ENCODE data around the gene INS.

The INS gene

DNA sequence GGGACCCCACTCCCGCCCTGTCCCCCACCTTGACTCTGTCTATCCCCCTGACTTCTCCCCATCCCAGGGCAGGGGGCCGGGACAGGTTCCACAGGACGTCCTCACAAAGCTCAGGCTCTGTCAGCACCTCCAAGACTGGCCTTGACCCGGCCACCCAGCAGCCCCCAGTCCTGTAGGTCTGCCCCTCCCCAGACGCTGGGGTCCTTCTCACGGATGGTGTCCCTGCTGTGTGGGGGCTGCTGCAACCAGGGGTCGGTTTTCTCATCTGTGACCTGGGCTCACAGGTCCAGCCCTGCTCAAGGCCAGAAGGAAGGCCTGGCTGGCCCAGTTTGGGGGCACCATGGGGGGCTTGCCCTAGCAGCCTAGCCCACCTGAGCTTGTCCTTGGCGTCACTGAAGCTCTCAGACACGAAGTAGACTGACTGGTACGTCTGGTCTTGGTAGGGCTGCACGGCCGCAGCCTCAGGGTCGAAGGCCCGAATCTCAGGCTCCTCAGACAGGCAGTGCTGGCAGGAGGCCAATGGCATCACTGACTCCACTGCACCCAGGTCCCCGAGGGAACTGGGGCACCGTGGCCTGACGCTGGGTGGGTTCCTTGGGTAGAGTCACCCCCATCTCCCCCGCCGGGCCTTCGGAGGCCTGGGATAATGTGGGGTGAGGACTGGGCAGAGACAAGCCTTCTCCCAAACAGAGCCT, 4.0 kb upstream of the INS start:
- DNase-seq (ENCODE audit: low spot score) = no peak

DNA sequence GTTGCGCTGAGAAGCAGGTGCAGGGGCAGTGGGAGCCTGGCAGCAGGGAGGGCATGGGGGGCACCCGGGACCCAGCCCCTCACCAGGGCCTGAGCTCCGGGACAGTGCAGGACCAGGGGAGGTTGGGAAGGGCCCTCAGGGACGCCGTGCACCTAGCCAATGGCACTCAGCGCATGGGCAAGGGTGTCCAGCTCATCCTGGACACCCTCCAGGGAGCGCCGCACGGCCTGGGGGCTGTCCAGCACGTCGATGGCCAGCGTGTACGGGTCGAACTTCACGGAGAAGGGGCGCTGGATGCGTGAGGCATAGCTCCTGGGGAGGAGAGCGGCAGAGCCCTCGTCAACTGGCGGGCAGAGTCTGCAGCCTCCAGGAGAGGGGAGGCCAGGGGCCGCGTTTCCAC, 3.1 kb upstream of the INS start:
- DNase-seq (ENCODE audit: low spot score) = no peak

DNA sequence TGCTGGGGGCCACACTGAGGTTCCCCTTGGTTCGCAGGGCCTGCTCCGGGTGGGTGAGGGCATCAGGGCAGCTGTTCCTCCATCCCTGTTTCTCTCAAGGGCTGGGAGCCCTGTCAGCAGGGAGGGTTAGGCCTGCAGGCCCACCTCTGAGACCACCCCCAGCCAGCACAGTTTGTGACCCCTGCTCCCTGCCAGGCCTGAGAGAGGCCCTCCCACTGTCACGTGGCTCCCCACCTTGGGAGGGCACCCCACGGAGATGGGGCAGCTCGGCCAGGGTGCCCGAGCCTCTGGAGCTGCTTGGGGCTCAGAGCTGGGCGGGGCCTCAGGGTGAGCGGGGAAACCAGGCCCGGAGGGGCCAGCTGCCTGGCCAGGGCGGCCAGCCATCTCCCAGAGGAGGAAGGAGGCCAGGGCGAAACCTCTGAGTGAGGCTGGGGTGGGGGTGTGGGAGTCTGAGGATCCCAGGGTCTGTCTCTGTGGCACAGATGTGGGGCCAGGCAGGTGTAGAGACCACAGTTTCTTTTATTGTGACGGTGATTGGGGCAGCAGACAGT, 2.5 kb upstream of the INS start:
- no peak for DNase-seq (ENCODE audit: low spot score)

DNA sequence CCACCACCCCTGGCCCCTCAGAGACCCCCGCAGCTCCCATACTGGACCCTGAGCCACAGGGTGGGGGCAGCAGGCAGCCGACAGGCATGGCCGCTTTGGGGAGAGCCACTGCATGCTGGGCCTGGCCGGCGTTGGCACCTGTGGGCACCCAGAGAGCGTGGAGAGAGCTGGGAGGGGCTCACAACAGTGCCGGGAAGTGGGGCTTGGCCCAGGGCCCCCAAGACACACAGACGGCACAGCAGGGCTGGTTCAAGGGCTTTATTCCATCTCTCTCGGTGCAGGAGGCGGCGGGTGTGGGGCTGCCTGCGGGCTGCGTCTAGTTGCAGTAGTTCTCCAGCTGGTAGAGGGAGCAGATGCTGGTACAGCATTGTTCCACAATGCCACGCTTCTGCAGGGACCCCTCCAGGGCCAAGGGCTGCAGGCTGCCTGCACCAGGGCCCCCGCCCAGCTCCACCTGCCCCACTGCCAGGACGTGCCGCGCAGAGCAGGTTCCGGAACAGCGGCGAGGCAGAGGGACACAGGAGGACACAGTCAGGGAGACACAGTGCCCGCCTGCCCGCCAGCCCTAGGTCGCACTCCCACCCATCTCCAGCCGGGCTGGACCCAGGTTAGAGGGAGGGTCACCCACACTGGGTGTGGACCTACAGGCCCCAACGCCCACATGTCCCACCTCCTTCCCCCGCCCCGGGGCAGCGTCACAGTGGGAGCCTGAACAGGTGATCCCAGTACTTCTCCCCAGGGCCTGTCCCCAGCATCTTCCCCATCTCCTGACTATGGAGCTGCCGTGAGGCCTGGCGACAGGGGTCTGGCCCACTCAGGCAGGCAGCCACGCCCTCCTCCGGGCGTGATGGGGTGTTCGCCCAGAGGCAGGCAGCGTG, 1.2 kb downstream of the INS start:
- no peak for DNase-seq (ENCODE audit: low spot score)

DNA sequence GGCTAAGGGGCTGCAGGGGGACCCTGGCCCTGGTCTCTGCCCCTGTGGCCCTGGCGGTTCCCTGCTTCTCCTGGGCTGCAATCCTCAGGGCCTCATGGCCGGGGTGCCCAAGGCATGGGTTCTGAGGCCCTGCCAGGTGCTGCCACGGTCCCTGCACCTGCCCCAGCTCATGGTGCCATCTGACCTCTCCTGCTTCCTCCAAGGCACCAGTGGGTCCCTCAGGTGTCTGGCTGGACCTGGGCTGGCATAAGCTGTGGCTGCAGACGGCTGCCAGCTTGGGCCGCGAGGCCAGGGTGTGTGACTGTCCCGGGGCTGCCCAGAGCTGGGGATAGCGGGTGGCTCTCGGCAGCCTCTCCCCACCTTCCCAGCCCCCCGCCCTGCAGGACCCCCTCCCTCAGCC, 2.0 kb downstream of the INS start:
- DNase-seq (ENCODE audit: low spot score) = no peak

DNA sequence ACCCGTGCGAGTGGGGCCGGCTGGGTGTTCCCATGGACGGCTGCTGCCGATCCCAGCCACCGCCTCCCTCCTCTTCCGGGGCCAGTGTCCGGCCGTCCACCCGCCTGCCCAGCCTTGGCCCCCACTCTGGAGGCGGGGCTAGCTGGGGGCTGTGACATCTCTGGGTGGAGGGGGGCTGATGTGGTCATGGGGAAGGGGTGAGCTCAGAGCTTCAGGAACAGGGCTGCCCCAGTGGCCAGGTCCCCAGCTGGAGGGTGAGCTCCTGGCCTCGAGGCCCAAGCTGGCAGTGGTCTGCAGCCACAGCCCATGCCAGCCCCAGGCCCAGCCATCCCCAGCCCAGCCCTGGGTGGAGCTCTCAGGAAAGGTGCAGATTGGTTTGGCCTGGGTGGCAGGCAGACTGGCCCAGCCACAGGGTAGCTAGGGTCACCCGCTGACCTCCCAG, 2.7 kb downstream of the INS start:
- no peak for DNase-seq (ENCODE audit: low spot score)

DNA sequence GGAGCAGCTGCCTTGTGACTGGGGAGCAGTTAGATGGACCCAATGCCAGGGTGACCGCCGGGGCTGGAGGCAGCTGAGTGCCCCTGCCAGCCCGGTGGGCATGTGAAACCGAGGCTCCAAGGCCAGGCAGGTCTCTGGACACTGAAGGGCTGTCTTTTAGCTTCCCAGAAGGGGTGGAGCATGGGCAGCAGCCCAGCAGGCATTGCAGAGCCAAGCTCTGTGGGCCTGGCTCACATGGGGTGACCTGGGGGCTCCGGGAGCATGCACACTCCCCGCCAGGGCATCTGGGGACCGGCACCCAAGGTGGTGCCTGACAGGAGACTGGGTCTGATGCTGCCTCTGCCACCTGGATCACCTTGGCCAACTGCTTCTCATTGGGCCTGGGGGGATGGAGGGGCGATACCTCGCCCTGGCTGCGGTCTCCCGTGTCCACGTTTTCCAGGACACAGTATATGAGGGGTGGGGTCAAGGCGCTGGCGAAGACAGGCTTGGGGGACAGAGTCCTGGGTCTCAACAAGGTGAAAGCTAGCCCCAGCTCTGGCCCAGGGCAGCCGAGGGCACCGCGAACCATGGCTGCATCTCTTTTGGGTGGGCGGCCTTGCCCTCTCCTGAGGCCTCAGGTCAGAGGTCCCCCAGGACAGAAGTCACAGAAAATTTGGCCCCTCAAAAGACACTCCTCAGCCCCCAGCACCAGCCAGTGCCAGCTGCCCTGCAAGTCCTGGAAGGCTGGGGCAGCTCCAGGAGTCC, 3.5 kb downstream of the INS start:
- DNase-seq (ENCODE audit: low spot score) = no peak

DNA sequence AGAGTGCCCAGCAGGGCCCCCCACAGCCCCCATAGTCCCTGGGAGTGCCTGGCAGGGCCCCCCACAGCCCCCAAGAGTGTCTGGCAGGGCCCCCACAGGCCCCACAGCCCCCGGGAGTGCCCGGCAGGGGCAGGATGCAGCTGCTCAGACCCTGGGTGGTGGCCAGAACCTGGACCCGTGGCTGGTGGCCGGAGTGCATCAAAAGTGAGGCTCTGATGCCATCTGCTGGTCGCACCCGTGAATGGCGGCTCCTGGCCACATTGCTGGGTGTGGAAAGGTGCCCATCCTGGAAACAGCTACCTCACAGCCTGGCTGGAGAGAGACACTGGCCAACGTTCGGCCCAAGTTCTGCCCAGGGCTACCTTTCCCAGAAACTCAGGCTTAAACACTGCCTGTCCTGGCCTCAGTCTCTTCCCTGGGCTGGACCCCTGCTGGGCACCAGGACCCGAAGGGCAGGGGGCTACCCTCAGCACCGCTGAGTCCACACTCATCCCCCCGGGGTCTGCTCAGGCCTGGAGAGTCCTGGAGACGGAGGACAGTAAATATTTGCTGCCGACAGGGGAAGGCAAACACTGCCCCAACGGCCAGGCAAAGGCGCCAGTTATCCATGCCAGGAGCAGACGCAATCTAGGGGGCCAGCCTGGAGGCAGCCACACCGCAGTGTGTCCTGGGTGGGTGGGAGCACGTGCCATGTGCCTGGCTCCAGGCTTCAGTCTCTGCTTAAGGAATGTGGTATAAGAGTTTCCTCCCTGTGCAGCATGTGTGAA, 4.4 kb downstream of the INS start:
- peak; percentile 81 for DNase-seq (ENCODE audit: low spot score)

DNA sequence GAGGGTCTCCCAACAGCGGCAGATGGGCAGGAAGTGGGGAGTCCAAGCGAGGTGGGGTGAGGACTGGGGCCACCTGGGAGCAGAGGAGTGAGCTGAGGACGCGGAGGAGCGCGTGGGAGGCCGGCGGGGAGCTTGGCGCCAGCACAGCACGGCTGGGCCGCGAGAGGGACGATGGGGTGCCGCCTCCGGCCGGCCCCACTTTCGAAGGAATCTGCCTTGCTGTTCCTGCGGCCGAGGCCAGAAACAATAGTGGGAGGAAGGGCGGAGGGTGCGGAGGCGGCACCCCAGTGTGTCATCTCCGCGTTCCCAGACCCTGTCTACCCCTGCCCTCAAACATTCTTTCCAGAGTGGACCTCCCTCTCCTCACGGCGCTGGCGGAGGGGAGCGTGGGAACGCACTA, 5.5 kb downstream of the INS start:
- no peak for DNase-seq (ENCODE audit: low spot score)

DNA sequence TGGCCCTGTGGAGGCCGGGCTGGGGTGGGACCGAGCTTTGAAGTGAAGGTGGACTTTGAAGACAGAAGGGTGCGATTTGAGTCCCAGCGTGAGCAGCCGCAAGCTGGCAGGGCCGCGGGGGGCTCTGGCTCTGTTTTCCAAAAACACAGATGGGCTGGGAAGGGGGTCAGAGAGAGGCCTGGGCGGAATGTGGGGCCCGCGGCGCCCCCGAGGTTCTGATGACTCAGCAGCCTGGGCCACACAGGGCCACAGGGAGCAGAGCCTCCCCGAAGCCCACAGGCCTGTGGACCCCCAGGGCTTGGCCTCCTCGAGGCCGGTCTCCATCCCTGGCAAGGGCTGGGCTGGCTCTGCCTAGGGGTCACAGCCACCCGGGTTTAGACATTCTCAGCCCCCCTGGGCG, 6.1 kb downstream of the INS start:
- DNase-seq (ENCODE audit: low spot score) = no peak

DNA sequence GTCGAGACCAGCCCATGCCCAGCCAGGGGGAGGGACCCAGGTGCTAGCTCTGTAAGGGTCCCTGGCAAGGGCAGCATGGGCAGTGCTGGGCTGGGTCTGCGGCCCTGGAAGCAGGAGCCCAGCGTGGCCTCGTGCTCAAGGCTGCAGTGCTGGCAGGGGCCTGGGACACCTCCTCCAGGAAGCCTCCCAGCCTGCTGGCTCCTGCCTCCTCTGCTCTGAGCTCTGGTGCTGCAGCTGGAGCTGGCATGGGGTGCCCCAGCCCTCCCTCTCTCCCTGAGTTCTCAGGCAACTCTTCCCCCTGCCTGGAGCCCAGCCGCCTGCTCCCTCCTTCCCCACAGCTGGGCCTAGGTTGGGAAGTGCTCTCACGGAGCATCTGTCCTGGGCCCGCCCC, 6.8 kb downstream of the INS start:
- DNase-seq (ENCODE audit: low spot score) = no peak

DNA sequence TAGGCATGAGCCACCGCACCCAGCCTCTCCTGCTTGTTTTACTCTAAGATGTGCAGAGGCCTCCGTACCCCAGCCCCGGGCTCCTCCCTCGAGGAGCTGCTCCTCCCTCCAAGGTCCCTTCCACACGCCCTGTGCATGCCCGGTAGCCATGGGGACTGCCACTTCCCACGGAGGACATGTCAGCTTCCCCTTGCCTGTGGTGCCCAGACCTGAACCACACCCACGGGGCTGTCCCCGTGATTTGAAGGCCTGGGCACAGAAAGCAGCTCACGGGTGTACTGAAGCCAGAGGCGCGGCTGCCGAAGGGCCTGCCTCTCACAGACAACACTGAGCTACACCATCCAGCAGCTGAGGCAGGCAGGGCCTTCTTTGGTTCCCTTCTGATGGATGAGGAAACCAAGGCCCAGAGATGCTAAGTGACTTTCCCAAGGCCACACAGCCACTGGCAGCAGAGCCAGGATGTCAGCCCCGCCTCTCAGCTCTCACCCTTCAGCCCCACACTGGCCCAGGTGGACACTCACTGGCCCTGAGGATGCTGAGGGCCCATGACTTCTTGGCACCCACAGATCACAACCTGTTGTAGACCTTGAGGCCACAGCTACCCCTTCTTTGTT, 7.3 kb downstream of the INS start:
- DNase-seq (ENCODE audit: low spot score) = no peak

DNA sequence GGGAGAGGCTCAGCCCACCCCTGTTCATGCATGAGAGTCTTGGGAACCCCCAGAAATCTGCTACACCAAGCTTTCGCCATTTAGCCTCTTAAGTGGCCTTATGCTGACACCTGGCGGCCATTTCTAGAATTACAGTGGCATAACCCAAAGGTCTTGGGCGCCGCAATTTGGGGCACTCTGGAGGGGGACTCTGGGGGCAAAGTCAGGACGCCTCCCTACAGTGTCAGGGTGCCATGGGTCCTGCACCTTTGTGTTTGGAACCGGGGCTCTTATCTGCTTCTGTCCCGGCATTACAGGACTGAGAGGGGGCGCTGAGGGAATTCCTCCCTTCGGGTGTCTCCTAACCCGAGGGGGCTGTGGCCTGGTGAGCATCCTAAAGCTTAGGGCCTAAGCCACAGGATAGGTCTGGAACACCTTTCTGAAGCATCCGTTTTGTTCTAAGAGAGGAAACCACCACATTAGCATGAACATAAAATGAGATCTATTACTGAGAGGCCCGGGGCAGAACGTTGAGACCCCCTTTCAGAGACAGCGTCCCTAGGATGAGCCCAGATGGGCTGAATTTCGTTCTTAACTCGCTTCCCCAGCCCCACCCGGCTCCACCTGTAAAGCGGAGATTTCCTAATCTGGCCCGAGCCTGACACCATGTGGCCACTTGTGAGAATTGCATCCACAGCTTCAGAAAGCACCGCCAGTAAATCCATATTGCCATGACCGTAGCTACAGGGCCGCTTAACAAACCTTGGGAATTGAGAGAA, 9.3 kb downstream of the INS start:
- DNase-seq (ENCODE audit: low spot score) = peak; percentile 84

DNA sequence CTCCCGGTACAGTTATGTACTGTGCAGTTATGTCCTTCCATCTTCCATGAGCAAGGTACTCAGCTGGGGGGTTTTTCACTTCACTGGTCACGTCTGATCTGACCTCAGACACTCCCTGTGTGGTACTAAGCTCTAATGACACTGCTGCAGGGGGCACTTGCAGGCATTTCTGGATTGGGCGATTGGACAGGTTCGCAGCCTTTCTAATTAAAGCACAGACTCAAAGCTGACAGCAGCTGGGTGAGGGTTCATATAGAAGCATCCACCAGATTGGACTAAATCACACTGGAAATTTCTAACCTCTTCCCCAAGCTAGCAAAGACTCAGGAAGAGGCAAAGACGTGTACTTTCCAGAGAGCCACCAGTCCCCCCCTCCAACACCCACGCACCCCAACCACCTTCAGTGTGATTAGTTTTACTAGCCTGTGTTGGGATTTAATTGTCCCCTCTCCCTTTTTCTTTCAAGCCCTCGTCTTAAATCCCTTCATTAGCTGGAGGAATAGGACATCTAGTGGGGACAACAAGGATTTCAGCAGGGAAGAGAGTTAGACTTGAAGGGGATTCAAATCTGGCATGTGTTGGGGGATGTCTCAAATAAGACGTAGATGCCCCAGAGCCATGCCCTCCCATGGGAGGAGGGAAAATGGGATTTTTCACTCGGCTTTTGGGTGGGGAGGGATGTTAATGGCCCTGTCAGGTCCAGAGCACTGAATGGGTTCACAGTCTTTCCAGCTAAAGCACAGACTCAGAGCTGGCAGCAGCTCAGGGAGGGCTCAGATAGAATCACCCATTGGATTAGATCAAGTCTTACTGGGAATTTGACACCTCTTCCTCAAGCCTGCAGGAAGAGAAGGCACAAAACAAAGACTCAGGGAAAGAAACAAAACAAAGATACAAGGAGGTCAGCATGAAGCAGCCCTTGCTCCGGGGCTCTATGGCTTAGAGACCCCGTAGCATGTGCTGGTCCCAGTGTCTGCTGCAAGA, 10.9 kb downstream of the INS start:
- DNase-seq (ENCODE audit: low spot score) = no peak

DNA sequence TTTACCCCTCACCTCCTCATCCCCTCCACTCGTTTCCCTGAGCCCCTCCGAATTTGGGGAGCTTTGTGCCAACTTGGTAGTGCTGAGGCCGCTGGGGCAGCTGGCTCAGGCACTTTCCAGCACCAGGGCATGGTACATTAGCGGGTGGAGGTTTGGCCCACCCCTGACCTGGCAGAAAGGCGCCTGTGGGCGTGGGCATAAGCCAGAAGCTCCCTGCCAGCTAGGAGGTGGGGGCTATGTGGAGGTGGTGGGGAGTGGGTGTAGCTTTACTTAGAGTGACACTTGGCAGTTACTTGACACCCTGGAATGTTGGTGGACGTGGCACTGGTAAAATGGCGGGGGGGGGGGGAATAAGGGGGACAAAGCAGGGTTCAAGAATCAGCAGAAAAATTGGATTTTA, 11.5 kb downstream of the INS start:
- DNase-seq (ENCODE audit: low spot score) = no peak

DNA sequence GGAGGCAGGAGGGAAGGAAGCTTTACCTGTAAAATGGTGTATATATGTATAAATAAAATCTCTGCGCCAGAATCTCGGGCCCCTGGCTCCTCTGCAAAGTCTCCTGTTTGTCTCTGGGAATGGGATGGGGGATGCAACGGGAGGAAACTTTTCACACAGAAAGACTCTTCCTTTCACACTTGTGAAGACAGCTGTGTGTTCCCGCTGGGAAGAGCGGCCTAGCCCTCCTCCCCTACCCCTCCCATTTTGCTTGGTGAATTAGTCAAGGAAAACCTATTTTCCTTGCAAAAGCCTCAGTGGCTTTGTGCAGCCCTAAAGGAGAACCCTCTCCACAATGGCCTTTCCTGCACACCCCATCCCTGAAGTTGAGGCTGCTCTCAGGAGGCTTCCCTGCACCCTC, 12.4 kb downstream of the INS start:
- no peak for DNase-seq (ENCODE audit: low spot score)

DNA sequence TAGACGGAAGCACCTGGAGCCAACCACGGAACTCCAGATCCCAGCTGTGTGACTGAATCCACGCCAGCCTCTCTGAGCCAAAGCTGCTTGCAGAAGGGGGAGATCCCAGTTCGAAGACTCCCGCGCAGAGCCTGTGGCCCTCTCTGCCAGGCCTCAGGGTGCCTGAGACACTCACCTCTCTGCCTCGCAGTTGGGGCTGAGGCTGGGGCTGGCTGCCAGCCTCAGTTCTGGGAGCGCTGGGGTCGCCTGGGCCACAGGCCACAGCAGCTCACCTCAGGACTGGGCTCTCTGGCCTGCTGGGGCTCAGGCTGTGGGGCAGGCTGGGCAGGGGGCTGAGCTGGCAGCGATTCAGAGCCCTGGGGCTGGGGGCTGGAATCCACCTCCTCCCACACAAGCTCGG, 13.6 kb downstream of the INS start:
- DNase-seq (ENCODE audit: low spot score) = no peak

DNA sequence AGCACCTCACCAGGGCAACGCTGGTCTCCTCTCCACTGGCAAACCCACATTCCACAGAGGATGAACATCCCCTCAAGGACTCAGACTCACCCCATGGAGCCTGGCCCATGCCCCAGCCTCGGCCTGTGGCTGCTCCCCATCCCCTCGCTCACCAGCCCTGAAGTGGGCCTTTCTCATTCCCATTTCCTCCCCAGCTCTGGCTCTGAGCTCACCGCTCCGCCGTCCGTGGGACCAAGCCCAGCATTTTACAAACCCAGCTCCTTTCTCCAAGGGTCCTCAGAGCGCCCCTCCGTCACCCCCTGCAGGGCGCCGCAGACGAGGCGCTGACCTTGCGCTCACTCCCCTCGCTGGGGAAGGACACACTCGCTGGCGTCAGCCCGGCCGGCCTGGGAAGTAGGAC, 15.0 kb downstream of the INS start:
- no peak for DNase-seq (ENCODE audit: low spot score)

DNA sequence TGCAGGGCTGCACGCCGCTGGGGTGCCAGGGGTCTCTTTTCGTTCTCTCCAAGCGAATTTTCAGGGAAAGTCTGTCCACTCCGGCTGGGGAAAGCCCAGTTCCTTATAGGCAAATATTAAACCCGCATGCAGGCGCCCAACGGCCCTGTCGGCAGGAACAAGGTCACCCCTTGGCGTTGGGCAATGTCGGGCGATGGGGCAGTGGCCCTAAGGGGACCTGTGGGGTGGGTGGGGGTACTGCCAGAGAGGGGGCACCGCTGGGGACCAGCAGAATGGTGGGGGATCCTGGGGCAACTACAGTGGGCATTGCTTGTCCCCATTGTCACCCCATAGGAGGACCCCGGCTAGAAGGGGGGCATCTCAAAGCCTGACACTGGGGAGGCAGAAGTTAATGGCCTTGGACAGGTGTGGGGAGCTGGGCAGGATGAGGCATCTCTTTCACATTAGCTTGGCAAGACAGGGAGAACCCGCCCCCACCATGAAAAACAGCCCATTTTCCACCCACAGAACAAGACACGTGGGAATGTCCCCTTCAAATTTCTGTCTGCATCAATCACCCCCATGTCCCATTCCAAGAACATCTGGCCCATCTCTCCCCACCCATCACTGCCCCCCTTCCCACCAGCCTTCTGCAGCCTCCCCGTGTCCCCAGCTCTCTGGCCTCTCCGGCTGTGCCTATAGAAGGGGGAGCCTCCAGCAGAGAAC, 16.3 kb downstream of the INS start:
- DNase-seq (ENCODE audit: low spot score) = no peak
